Activated T-helper 1 cell treated with anti-CD3 and anti-CD28 coated beads, Interleukin-12 subunit alpha, Interleukin-12 subunit beta, Interleukin-2, Interleukin-4 antibody, amounts not matched to agents 30 ng/mL and 10 ng/mL and 1 ng/mL, durations not matched to agents 14 hours and 24 hours and 36 hours (primary cell): ENCODE results near the gene MALT1. TPM values are rescaled to one million over a fixed set of nuclear protein-coding genes. Genes with fewer than 3 reads are reported as not detected.

Experiments
- DNase-seq: peaks from one replicate; pipeline ENCODE4 v3.0.0; 2021; ENCODE audit warnings: low spot score
- H3K27ac Mint-ChIP-seq: one replicate; pipeline ENCODE4 v1.8.0; 2021; ENCODE audit warnings: mild to moderate bottlenecking, mixed read lengths
- H3K27me3 Mint-ChIP-seq: one replicate; pipeline ENCODE4 v1.8.0; 2022; ENCODE audit warnings: mild to moderate bottlenecking, moderate library complexity, mixed read lengths; ENCODE audit not compliant: insufficient read depth
- H3K36me3 Mint-ChIP-seq: one replicate; pipeline ENCODE4 v1.8.0; 2021; ENCODE audit warnings: low read depth, mixed read lengths
- H3K4me1 Mint-ChIP-seq: one replicate; pipeline ENCODE4 v1.8.0; 2021; ENCODE audit warnings: low read depth, mixed read lengths
- H3K4me3 Mint-ChIP-seq: one replicate; pipeline ENCODE4 v1.8.0; 2021; ENCODE audit warnings: mild to moderate bottlenecking, moderate library complexity, mixed read lengths
- H3K9me3 Mint-ChIP-seq: one replicate; pipeline ENCODE4 v1.8.0; 2021; ENCODE audit warnings: mixed read lengths
- intact Hi-C: fragments of 100-400 bp; cut with micrococcal nuclease; formaldehyde crosslinking; loops from one replicate; pipeline ENCODE4 v1.15.1; 2024
- total RNA-seq: library from RNA; stranded (reverse); gene quantifications from 2 replicates; pipeline ENCODE4 v1.2.3, GENCODE V29; 2022

Gene MALT1
- total RNA-seq, 1 donor from 2014 or later = 32.4 TPM

DNA sequence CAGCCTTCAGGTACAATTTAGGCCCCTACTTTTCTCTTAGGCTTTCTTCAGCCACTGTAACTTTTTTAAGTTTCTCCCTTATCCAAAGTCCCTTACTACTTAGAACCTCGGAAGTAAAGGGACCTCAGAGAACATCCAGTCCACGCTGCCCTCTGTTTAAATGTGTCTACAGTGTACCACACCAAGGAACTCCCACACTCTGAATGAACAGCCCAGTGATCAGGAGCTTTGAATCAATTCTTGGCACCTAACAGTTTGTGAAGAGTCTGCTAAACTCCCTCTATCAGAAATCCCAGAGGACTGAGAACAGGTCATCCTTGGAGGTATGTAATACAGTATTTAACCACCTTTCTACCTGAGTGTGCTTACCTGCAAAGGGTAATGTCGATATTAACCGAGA lies 11.6 kb upstream of the MALT1 start:
- peaks cover 7% of the 10 kb centered on the region for H3K9me3 Mint-ChIP-seq
- peak overlapping the region; percentile 13 for H3K4me3 Mint-ChIP-seq
- peaks cover 2% of the 10 kb centered on the region for H3K27me3 Mint-ChIP-seq
- peaks cover 8% of the 10 kb centered on the region for H3K36me3 Mint-ChIP-seq
- intact Hi-C loops = loop anchor here (10.0 kb wide), 1 partner anchor 615 kb away; the partner anchor contains the start of gene NEDD4L
- peaks cover 38% of the 10 kb centered on the region for H3K4me1 Mint-ChIP-seq
- H3K27ac Mint-ChIP-seq = no peak overlapping the region
- DNase-seq = no peak

DNA sequence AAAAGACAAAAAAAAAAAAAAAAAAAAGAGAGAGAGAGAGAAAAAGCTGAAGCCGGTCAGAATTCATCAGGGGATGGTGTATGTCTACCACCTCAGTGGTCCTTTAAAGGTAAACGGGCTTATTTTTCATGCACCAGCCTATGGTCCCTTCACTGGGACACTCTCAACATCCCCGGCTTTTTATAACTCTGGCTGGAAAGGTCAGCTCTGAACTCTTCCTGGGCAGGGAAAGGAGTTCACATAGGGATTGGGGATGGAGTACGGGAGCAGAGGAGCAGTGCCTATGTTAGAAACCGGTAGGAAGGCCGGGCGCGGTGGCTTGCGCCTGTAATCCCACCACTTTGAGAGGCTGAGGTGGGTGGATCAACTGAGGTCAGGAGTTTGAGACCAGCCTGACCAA lies 10.3 kb upstream of the MALT1 start:
- H3K27ac Mint-ChIP-seq = no peak overlapping the region
- peaks cover 39% of the 10 kb centered on the region for H3K4me1 Mint-ChIP-seq
- intact Hi-C loops = loop anchor here (10.0 kb wide), 1 partner anchor 616 kb away; the partner anchor contains the start of gene NEDD4L
- H3K27me3 Mint-ChIP-seq = peaks cover 2% of the 10 kb centered on the region
- DNase-seq = no peak
- no peaks in the 10 kb centered on the region for H3K9me3 Mint-ChIP-seq
- peaks cover 5% of the 10 kb centered on the region for H3K36me3 Mint-ChIP-seq
- H3K4me3 Mint-ChIP-seq = no peak overlapping the region

DNA sequence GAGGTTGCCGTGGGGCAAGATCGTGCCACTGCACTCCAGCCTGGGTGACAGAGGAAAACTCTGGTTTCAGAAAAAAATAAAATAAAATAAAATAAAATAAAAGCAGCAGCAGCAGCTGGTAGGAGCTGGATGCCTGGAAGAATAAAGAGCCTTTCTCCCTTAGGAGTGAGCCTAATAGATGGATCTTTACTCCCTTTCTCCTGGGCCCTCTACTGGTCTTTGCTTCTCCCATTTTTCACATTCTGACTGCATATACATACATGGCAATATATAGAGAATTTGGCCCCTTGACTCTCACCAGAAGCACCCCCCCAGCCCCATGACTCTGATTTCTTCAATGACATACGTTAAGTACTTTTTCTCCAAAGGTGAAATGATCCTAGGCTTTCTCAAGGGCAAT lies 9.8 kb upstream of the MALT1 start:
- H3K4me1 Mint-ChIP-seq = peaks cover 37% of the 10 kb centered on the region
- intact Hi-C loops = loop anchor here (10.0 kb wide), 1 partner anchor 617 kb away; the partner anchor contains the start of gene NEDD4L

DNA sequence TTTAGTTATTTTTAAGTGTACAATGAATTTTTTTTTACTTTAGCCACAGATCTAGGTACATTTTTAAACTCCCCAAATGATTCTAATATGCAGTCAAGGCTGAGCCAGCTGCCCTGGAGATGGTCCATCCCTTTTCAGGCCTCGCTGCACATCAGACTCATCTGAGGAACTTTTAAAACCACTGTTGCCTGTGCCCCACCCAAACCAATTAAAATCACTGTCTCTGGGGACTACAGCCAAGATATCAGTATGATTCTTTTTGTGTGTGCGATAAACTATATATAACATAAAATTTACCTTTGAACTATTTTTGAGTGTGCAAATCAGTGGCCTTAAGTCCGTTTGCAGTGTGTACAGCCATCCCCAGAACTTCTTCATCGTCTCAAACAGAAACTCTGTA lies 9.1 kb upstream of the MALT1 start:
- H3K4me3 Mint-ChIP-seq = no peak overlapping the region
- H3K4me1 Mint-ChIP-seq = peaks cover 33% of the 10 kb centered on the region

More for the DNA sequence above, 9.8 kb upstream of the MALT1 start:
- no peak overlapping the region for H3K27ac Mint-ChIP-seq
- H3K36me3 Mint-ChIP-seq = peaks cover 4% of the 10 kb centered on the region
- no peaks in the 10 kb centered on the region for H3K9me3 Mint-ChIP-seq
- no peak for DNase-seq
- peaks cover 2% of the 10 kb centered on the region for H3K27me3 Mint-ChIP-seq
- no peak overlapping the region for H3K4me3 Mint-ChIP-seq

DNA sequence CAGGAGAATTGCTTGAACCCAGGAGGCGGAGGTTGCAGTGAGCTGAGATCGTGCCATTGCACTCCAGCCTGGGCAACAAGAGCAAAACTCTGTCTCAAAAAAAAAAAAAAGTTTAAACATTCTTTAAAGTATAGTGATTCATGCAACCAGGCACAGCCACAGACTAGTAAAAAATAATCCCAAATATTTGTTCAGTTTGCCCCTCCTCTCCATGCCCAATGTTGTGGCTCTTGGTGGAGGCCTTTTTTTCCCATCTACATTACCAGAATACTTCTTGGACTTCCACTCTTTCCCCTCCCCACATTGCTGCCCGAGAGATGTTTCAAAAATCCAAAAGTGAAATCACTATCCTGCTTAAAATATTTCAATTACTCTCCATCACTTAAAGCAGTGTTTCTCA lies 5.1 kb upstream of the MALT1 start:
- no peaks in the 10 kb centered on the region for H3K9me3 Mint-ChIP-seq
- DNase-seq = no peak
- peaks cover 36% of the 10 kb centered on the region for H3K4me1 Mint-ChIP-seq
- intact Hi-C loops = loop anchor here (10.0 kb wide), 1 partner anchor 621 kb away; the partner anchor contains the start of gene NEDD4L
- H3K4me3 Mint-ChIP-seq = no peak overlapping the region
- peaks cover 2% of the 10 kb centered on the region for H3K36me3 Mint-ChIP-seq
- peak overlapping the region; percentile 10 for H3K27ac Mint-ChIP-seq
- peaks cover 2% of the 10 kb centered on the region for H3K27me3 Mint-ChIP-seq

More for the DNA sequence above, 9.1 kb upstream of the MALT1 start:
- Mint-ChIP-seq H3K27ac (no peak overlapping the region), H3K27me3 (peaks cover 2% of the 10 kb centered on the region), H3K9me3 (no peaks in the 10 kb centered on the region), H3K36me3 (peaks cover 4% of the 10 kb centered on the region)
- intact Hi-C loops = loop anchor here (10.0 kb wide), 1 partner anchor 617 kb away; the partner anchor contains the start of gene NEDD4L
- DNase-seq = no peak

DNA sequence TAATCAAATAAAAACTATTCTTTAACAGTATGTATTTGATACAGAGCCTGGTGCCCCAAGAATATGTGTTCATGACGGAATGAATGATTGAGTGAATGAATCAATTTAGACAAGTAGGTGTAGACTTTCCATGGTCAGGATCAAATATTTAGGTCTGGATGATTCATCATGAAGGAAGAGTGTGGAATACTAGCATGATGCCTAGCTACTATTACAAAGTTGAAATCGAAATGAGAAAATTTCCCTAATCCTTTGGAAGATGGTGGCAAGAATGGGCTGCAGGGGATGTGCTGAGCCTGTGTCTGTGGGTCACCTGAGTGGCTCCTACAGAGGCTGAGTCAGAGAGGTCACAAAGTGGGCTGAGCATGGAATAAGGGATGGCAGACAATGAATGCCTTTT lies 3.1 kb upstream of the MALT1 start:
- intact Hi-C loops = loop anchor here (10.0 kb wide), 1 partner anchor 623 kb away; the partner anchor contains the start of gene NEDD4L

DNA sequence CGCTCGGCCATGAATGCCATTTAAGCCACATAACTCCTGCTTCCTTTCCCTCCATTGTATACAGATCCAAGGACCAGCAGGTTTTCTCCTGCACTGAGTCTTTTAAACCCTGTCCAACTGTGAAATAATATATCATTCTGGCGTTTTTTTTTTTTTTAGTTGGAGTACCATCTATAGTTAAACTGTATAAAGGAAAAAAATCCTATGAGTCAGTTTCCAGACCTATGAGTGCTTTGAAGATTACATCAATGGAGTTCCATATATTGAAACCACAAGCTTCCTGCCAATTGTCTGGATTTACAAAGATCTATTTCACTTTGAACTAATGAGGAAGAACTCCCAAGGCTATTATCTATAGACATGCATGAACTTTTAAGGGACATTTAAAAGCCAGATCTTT lies 2.4 kb upstream of the MALT1 start:
- Mint-ChIP-seq H3K4me1 (peaks cover 51% of the 10 kb centered on the region), H3K4me3 (no peak overlapping the region), H3K9me3 (no peaks in the 10 kb centered on the region), H3K27me3 (peaks cover 2% of the 10 kb centered on the region), H3K27ac (no peak overlapping the region), H3K36me3 (peaks cover 6% of the 10 kb centered on the region)
- intact Hi-C loops = loop anchor here (10.0 kb wide), 1 partner anchor 624 kb away; the partner anchor contains the start of gene NEDD4L
- DNase-seq = no peak

More for the DNA sequence above, 3.1 kb upstream of the MALT1 start:
- Mint-ChIP-seq H3K27me3 (peaks cover 2% of the 10 kb centered on the region), H3K36me3 (peaks cover 2% of the 10 kb centered on the region), H3K4me1 (peaks cover 44% of the 10 kb centered on the region), H3K9me3 (no peaks in the 10 kb centered on the region), H3K4me3 (no peak overlapping the region), H3K27ac (no peak overlapping the region)
- no peak for DNase-seq

DNA sequence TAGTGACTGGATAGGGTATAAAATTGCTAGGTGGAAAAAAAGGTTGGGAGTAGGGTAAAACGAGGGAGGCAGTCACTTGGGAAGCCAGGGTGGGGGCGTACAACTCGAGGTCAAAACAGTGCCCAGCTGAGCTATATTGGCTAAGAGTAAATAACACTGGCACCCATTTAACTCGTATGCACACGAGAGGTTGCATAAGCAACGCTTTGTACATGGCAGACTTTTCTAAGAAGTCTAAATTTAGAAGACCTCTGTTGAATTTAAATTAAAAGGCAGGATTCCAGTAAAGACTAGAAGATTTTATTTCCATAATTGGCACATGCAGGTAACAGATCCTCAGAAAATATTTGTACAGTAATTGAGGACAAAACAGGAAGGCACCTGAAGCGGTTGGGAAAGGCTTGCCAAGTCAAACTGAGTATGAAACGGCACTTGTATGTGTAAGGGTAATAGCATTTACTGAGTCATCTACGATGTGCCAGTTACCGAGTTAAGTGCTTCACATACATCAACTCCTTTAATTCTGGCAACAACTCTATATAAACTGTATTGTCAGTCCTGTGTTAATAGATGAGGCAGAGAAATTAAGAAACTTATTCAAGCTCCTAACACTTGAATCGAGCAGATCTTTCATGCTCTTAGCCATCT lies 1.4 kb upstream of the MALT1 start:
- no peaks in the 10 kb centered on the region for H3K27me3 Mint-ChIP-seq
- peak overlapping the region; percentile 81 for H3K4me3 Mint-ChIP-seq
- DNase-seq = no peak
- H3K9me3 Mint-ChIP-seq = no peaks in the 10 kb centered on the region
- intact Hi-C loops = loop anchor here (2.0 to 10.0 kb wide), 5 partner anchors 35 to 625 kb away; partner anchors contain the start of gene NEDD4L
- peak overlapping the region; percentile 62 for H3K27ac Mint-ChIP-seq
- H3K4me1 Mint-ChIP-seq = peaks cover 60% of the 10 kb centered on the region
- H3K36me3 Mint-ChIP-seq = peaks cover 15% of the 10 kb centered on the region

DNA sequence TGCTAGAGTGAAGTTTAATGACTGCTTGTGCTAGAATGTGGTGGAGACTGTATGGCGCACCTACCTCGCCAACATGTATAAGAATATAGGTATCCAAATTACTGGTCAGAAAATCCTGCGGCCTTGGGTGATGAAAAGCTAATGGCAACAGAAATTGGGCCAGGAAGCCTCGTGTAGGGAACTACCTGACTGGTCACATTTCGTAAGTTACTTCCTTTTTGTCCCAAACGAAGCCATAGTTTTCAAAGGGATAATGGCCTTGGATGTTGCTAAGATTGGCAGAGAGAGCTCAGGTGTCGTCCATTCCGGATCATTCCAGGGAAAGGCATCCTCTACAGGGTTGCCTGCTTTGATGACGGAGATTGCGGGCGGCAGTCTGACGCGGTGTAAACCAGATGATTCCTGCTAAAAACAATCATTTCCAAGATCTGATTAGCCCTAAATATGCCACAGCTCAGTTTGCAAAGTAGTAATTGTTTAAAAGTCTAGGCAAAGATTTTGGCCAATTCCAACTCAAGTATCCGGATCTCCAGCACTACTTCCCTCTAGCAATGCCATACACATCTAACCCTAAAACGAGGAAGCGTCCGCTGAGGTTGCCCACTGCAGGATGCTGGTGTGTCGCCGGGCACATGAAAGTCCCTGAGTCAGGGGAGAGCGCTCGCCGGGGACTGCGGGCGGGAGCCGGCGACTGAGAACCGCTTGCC lies 708 bp upstream of the MALT1 start:
- Mint-ChIP-seq H3K27me3 (no peaks in the 10 kb centered on the region), H3K36me3 (peaks cover 16% of the 10 kb centered on the region), H3K9me3 (no peaks in the 10 kb centered on the region), H3K4me3 (peak overlapping the region; percentile 81), H3K4me1 (peaks cover 63% of the 10 kb centered on the region), H3K27ac (peak overlapping the region; percentile 64)
- intact Hi-C loops = loop anchor here (1.0 to 5.0 kb wide), 8 partner anchors 18 to 472 kb away; no protein-coding TSS in a partner anchor
- no peak for DNase-seq

DNA sequence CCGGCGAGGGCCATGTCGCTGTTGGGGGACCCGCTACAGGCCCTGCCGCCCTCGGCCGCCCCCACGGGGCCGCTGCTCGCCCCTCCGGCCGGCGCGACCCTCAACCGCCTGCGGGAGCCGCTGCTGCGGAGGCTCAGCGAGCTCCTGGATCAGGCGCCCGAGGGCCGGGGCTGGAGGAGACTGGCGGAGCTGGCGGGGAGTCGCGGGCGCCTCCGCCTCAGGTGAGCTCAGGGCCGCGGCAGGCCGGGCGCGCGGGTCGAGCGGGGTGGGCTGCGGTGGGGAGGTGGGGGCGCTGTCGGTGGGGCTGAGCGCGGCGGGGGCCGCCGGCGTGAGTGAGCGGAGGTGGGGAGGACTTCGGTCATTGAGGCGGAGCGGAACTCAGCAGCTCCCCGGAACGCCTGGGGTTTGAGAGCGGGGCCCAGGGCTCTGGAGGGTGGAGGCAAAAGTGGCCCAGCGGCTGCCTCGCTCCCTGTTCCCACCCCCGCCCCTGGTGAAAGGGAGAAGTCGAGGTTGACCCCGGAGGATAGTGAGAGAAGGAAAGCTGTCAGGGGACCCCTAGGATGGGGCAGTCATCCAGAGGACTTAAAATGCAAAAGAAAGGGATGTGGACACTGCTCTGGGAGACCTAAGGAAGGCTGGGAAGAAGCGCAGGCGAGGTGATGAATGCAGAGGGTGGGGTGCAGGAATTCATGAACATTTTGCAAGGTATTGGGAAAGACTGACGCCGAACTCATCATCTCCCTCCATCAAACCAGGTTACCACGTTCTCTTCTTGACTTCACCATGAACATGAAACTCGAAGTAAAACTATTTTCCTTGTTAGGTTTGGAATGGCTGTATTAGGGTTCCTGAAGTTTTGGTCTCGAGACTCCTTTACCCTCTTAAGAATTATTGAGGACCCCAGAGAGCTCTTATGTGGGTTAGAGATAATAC lies 633 bp downstream of the MALT1 start:
- intact Hi-C loops = loop anchor here (1.0 to 5.0 kb wide), 9 partner anchors 9 to 470 kb away; no protein-coding TSS in a partner anchor
- no peaks in the 10 kb centered on the region for H3K27me3 Mint-ChIP-seq
- no peaks in the 10 kb centered on the region for H3K9me3 Mint-ChIP-seq
- peaks cover 71% of the 10 kb centered on the region for H3K4me1 Mint-ChIP-seq
- peaks cover 24% of the 10 kb centered on the region for H3K36me3 Mint-ChIP-seq
- peak overlapping the region; percentile 91 for H3K4me3 Mint-ChIP-seq
- peak overlapping the region; percentile 90 for H3K27ac Mint-ChIP-seq
- DNase-seq = no peak

DNA sequence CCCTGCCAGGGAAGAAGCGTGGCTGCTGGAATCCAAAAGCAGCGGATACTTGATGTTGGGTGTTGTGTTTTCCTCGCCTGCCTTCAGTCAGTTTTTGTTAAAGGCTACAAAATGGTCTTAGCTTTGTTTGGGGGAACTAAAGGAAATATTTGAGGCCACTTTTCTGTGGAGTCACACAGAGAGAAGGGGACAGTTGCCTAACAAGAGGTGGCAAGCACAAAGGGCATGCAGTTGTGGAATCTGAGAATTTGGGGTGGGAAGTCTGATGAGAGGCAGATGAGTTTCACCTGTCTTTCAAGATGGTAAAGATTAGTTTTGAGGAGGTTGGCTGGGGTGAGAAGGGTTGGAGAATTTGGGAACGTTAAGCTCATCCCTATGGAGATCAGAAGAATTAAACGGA lies 2.9 kb downstream of the MALT1 start:
- peaks cover 28% of the 10 kb centered on the region for H3K36me3 Mint-ChIP-seq
- intact Hi-C loops = loop anchor here (5.0 kb wide), 3 partner anchors 88 to 468 kb away; no protein-coding TSS in a partner anchor
- H3K27ac Mint-ChIP-seq = peak overlapping the region; percentile 9

DNA sequence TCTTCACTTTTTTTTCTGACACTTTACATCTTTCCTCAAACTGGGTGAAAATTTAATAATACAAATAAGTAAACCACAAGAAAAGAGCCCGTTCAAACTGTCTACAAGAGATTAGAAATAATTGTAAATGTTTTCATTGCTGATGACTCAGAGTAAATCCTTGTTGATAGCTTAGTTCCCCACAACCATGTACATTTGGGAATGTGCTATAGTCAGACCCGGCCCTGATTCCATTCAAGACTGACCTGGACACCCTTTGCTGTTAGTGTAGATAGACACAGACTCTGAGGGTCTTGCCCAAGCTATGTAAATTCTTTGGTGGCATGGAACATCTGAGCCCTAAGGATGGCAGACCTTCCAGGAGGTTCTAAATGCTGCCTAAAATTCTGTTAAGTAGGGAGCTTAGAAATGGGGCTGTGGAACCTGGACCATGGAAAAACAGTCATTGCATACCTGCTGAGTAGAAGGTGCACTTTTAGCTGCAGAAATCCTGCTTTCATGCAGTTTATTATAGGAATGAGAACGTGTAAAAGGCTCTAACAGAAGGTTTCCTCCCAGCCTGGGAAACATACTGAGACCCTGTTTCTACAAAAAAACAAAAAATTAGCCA lies 3.7 kb downstream of the MALT1 start:
- no peaks in the 10 kb centered on the region for H3K9me3 Mint-ChIP-seq

More for the DNA sequence above, 2.9 kb downstream of the MALT1 start:
- Mint-ChIP-seq H3K27me3 (no peaks in the 10 kb centered on the region), H3K9me3 (no peaks in the 10 kb centered on the region), H3K4me1 (peaks cover 70% of the 10 kb centered on the region), H3K4me3 (peak overlapping the region; percentile 73)
- DNase-seq = no peak

More for the DNA sequence above, 3.7 kb downstream of the MALT1 start:
- Mint-ChIP-seq H3K4me1 (peaks cover 62% of the 10 kb centered on the region), H3K27ac (peak overlapping the region; percentile 6), H3K36me3 (peaks cover 28% of the 10 kb centered on the region), H3K4me3 (peak overlapping the region; percentile 73), H3K27me3 (no peaks in the 10 kb centered on the region)
- no peak for DNase-seq
- intact Hi-C loops = loop anchor here (5.0 kb wide), 3 partner anchors 87 to 467 kb away; no protein-coding TSS in a partner anchor
